ENCODE results near the gene POMGNT1.

Gene POMGNT1

DNA sequence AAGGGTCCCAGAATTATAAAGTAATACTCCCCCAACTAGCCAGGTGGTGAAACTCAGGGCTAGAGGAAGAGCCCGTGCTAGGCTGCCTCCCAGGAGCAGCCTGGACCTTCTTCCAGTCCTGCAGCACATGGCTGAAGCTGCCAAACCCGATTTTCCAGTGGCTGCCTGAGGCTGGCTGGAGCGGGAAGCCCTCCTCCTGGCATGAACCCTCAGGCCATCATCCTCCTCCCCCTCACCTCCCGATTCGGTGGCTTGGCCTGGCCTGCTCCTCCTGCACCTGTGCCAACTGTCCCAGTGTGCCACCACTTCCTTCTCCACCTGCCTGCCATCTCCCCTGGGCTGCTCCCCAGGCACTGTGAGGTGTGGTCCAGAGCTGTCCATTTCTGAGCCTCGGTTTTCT is 26.4 kb downstream of the POMGNT1 start:
- TF ChIP-seq ZFX (IDR thresholded peaks at IDR 0.05; ENCODE audit: borderline replicate concordance), result no peak
- no peak for TF ChIP-seq CTCF (IDR thresholded peaks at IDR 0.05)
- H3K27ac ChIP-seq, result peak overlapping the region; percentile 65

DNA sequence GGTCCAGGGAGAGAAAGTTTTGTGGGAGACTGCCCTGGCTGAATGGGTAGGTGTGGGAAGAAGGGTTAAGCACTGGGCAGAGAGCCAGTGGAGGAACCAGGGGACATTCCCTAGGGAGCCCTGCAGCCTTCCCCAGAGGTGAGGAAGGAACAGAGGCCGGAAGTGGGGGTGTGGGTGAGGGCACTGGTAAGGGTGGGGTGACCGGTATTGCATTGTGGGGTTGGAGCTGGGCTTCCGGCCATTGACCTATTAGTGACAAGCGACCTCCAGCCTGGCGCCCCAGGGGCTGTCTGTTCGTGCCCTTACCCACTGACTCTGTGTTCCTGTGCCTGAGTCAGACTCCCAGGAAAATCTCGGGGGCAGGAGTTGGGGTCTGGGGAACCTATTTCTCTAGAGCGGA is 26.9 kb downstream of the POMGNT1 start:
- H3K27ac ChIP-seq, result peak overlapping the region; percentile 65
- TF ChIP-seq CTCF (IDR thresholded peaks at IDR 0.05), result no peak
- TF ChIP-seq ZFX (IDR thresholded peaks at IDR 0.05; ENCODE audit: borderline replicate concordance), result no peak

DNA sequence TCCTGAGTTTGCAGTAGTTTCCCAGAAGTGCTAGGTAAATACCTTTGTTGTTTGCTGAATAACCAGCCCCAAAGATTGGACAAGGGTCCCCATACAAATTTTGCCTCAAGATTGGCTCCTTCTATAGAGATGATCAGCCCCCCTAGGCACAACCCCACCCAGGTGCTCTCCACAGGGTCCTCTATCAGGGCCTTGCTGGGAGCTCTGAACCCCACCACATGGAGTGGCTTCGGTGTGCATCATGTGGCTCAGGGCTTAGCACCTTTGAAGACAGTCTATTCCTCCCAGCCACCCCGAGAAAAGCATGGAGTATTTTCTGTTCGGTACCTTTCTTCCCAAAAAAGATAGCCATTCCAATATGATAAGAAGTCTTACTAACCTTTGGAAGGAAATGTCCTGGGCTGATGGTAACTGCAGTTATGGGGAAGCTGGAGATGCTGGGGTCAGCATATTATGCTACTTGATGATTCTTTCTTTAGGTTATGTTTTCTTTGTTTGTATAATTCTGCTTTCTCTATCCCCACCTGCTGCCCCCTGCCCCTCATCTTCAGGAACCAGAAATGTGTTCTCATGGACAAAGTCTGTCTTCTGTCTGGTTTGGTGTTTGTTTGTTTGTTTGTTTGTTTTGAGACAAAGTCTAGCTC is 28.3 kb downstream of the POMGNT1 start:
- TF ChIP-seq CTCF (IDR thresholded peaks at IDR 0.05) (no peak), ZFX (IDR thresholded peaks at IDR 0.05; ENCODE audit: borderline replicate concordance) (no peak)
- no peak overlapping the region for H3K27ac ChIP-seq

DNA sequence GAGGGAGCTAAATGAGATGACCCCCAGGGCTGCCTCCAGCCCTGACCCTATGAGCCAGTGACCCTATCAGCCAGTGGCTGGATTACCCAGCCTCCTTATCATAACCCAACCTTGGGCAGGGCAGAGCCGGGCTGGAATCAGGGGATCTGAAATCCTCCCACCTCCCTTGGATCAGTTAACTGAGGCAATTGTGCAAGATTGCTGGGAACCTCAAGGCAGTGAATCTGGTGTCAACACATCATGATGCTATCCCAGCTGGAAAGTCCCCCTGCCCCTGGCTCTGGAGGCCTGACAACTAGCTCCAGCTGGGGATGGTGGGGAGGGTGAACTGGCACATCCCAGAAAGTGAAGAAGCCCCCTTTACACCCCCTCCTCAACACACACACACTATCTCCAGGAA is 29.8 kb downstream of the POMGNT1 start:
- no peak overlapping the region for H3K27ac ChIP-seq
- TF ChIP-seq ZFX (IDR thresholded peaks at IDR 0.05; ENCODE audit: borderline replicate concordance), result no peak
- TF ChIP-seq CTCF (IDR thresholded peaks at IDR 0.05), result no peak

- H3K27ac ChIP-seq, result no peak overlapping the region
- no peak for TF ChIP-seq ZFX (IDR thresholded peaks at IDR 0.05; ENCODE audit: borderline replicate concordance)
- no peak for TF ChIP-seq CTCF (IDR thresholded peaks at IDR 0.05)
These were observed 31.4 kb downstream of the POMGNT1 start for GRCh38 chr1:46166521-46167462.

DNA sequence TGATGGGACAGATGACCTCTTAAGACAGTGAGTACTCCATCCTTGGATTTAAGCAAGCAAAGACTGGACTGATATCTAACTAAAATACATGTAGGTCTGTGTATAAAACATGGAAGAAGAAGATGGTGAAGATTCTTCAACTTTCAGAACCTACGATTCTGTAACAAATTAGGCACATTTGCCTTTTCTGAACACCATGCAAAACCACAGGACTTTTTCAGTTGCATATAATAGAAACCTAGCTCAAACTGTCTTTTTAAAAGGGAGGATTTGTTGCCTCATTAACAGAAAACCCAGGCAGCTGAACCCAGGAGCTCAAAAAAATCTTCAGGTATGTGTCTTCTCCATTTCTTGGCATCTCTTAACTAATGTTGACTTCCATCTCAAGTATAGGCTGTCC is 38.0 kb downstream of the POMGNT1 start:
- H3K27ac ChIP-seq, result no peak overlapping the region
- TF ChIP-seq ZFX (IDR thresholded peaks at IDR 0.05; ENCODE audit: borderline replicate concordance) (no peak), CTCF (IDR thresholded peaks at IDR 0.05) (no peak)

GRCh38 chr1:46159516-46159915 is 38.7 kb downstream of the POMGNT1 start:
- H3K27ac ChIP-seq, result no peak overlapping the region
- TF ChIP-seq ZFX (IDR thresholded peaks at IDR 0.05; ENCODE audit: borderline replicate concordance) (no peak), CTCF (IDR thresholded peaks at IDR 0.05) (no peak)

Data from 22Rv1 (cell line).